ENCODE measurements around the gene CPTP. TPM values are rescaled to one million over a fixed set of nuclear protein-coding genes. Genes with fewer than 3 reads are reported as not detected.
A peak's percentile ranks its signal among the peaks of the same experiment; 100 is the strongest.

The CPTP gene
- total RNA-seq, 2 experiments from 2014 or later, result 8.4 to 11.0 TPM

DNA sequence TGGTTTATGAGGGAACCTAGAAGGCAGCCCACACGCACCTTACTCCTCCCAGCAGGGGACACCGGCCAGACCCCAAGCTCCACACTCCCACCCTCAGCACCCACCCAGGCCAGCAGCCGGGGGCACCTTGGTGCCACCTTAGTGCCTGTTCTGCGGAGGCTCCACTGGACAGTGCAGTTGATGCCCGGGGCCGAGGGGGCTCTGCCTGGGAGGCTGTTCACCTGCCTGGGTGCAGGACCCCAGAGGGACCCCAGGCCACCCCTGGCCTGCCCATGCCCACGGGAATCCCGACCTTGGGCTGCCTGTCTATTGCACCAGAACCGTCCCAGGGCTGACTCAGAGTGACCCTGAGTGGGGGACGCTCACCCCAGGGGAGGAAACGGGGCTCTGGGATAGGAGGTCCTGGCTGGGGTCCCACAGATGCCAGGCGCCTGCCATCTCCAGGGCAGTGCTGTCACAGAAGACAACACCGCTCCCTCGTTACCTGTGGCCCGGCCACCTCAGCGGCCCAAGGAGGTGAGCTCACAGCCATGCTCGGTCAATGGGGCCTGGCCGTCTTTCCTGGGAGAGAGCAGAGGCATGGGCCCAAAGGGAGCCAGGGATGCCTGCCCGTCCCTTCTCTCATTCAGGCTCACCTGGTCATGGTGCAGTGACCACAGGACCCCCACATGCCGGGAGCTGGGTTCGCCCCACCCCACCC lies 43.7 kb upstream of the CPTP start:
- no peaks in the 10 kb centered on the region for H3K9me3 Mint-ChIP-seq
- no peaks in the 10 kb centered on the region for H3K36me3 Mint-ChIP-seq (ENCODE audit: low read depth)
- no peak overlapping the region for H3K27ac Mint-ChIP-seq
- intact Hi-C loops (cut with micrococcal nuclease), result no loop called here
- DNase-seq (no peak), ATAC-seq (no peak)
- H3K27me3 Mint-ChIP-seq, result no peaks in the 10 kb centered on the region
- CTCF ChIA-PET, result no interaction called here
- H3K4me3 Mint-ChIP-seq, result no peak overlapping the region
- POLR2A ChIA-PET, result interaction anchor here (1.4 kb wide), 1 partner anchor 23 kb away, joined by 4 read pairs; no protein-coding TSS in a partner anchor
- TF ChIP-seq, protein P1, sequence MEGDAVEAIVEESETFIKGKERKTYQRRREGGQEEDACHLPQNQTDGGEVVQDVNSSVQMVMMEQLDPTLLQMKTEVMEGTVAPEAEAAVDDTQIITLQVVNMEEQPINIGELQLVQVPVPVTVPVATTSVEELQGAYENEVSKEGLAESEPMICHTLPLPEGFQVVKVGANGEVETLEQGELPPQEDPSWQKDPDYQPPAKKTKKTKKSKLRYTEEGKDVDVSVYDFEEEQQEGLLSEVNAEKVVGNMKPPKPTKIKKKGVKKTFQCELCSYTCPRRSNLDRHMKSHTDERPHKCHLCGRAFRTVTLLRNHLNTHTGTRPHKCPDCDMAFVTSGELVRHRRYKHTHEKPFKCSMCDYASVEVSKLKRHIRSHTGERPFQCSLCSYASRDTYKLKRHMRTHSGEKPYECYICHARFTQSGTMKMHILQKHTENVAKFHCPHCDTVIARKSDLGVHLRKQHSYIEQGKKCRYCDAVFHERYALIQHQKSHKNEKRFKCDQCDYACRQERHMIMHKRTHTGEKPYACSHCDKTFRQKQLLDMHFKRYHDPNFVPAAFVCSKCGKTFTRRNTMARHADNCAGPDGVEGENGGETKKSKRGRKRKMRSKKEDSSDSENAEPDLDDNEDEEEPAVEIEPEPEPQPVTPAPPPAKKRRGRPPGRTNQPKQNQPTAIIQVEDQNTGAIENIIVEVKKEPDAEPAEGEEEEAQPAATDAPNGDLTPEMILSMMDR (IDR thresholded peaks at IDR 0.05), result no peak
- peaks cover 2% of the 10 kb centered on the region for H3K4me1 Mint-ChIP-seq (ENCODE audit: low read depth)

DNA sequence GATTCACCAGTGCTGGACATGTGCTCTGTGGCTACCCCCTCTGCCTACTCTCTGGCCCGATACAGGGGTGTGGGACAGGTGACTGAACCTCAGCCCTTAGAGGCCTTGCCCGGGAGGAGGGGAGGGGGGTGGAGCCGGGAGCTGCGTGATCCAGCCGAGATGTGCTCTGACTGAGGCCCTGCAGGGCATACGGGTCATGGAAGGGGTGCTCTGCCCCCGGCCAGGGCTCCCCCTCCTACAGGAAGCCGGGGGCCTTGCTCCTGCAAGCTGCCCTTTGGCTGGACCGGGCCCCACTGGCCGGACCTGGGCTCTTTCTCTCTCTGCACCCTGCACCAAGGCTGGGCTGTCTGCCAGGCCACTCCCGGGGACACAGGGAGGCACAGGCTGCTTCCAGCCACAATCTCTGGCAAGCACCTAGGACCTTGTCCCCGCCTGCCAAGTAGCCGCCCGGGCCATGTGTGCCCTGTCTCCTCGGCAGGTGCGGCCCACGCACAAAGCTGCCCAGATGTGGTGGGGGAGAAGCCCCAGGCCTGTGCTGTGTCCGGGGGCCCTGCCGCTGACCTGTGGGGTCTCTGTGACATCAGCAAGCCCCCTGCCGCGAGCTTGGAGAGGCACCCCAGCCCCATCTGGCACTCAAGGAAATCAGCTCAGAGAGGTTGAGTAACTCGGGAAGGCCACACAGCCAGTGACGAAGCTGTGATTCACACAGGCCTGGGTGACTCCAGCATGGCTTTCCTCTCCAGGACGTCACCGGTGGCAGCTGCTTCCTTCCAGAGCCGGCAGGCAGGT lies 42.9 kb upstream of the CPTP start:
- CTCF ChIA-PET, result no interaction called here
- peak; percentile 52 for ATAC-seq
- no peaks in the 10 kb centered on the region for H3K36me3 Mint-ChIP-seq (ENCODE audit: low read depth)
- H3K9me3 Mint-ChIP-seq, result no peaks in the 10 kb centered on the region
- intact Hi-C loops (cut with micrococcal nuclease), result no loop called here
- DNase-seq, result peak; percentile 40
- TF ChIP-seq, protein P1 (IDR thresholded peaks at IDR 0.05), result no peak
- no peaks in the 10 kb centered on the region for H3K27me3 Mint-ChIP-seq
- H3K4me3 Mint-ChIP-seq, result no peak overlapping the region
- H3K27ac Mint-ChIP-seq, result no peak overlapping the region
- POLR2A ChIA-PET, result interaction anchor here (1.4 kb wide), 1 partner anchor 24 kb away, joined by 4 read pairs; no protein-coding TSS in a partner anchor
- H3K4me1 Mint-ChIP-seq (ENCODE audit: low read depth), result peaks cover 2% of the 10 kb centered on the region

DNA sequence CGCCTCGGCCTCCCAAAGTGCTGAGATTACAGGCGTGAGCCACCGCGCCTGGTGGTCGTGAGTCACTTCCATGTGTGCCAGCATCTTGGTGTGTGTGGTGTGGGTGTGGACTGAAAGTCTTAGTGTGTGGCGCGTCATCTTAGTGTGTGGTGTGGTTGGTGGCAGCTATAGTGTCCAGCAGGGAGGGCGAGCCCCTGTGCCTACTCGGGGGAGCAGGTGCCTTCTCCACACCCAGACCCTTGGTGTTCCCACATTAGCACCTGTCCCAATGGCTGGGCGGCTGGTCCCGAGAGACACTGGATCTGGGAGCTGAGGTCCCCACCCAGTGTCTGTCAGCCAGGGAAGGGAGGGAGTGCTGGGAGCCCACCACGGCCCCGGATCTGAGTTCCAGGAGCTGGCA lies 41.6 kb upstream of the CPTP start:
- intact Hi-C loops (cut with micrococcal nuclease), result no loop called here
- CTCF ChIA-PET, result no interaction called here
- H3K27ac Mint-ChIP-seq, result no peak overlapping the region
- no peaks in the 10 kb centered on the region for H3K36me3 Mint-ChIP-seq (ENCODE audit: low read depth)
- TF ChIP-seq, protein P1 (IDR thresholded peaks at IDR 0.05), result no peak
- H3K4me1 Mint-ChIP-seq (ENCODE audit: low read depth), result peaks cover 2% of the 10 kb centered on the region
- H3K27me3 Mint-ChIP-seq, result no peaks in the 10 kb centered on the region
- no peaks in the 10 kb centered on the region for H3K9me3 Mint-ChIP-seq
- no peak overlapping the region for H3K4me3 Mint-ChIP-seq
- ATAC-seq, result peak; percentile 45
- peak; percentile 55 for DNase-seq
- POLR2A ChIA-PET, result no interaction called here

DNA sequence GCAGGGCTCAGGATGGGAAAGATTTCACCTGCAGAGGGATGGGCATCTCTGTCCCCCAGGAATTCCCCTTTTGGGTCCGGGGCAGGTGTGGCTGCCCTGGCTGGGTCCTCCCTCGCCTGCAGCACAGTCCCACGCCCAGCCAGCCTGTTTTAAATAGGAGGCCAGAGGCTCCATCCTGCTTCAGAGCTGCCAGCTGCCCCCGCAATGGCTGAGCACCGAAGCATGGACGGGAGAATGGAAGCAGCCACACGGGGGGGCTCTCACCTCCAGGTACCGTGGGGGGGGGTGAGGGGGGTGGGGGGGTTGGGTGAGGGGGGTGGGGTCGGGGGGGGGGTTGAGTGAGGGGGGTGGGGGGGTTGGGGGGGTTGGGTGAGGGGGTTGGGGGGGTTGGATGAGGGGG lies 40.8 kb upstream of the CPTP start:
- Mint-ChIP-seq H3K4me1 (ENCODE audit: low read depth) (peaks cover 2% of the 10 kb centered on the region), H3K27ac (no peak overlapping the region), H3K36me3 (ENCODE audit: low read depth) (no peaks in the 10 kb centered on the region), H3K27me3 (no peaks in the 10 kb centered on the region), H3K9me3 (no peaks in the 10 kb centered on the region), H3K4me3 (no peak overlapping the region)
- DNase-seq, result peak; percentile 41
- ChIA-PET CTCF (no interaction called here), POLR2A (no interaction called here)
- intact Hi-C loops (cut with micrococcal nuclease), result no loop called here
- ATAC-seq, result peak; percentile 41
- TF ChIP-seq, protein P1 (IDR thresholded peaks at IDR 0.05), result no peak

All from activated CD8-positive, alpha-beta T cell treated with anti-CD3 and anti-CD28 coated beads for 36 hours (primary cell).